GM23338 (cell line): ENCODE measurements around the gene HBS1L. TPM values are rescaled to one million over a fixed set of nuclear protein-coding genes. Genes with fewer than 3 reads are reported as not detected.

Experiments
- ATAC-seq: fragments of 200-7000 bp; cut with Tn5 transposase; 3 replicates; pipeline ENCODE4 v1.9.1; 2020
- DNase-seq: peaks from one replicate; pipeline ENCODE4 v3.0.0-alpha.2; 2015; ENCODE audit warnings: low spot score
- H2AFZ ChIP-seq: fragments of 200-600 bp; sonication (generic); 2 replicates; pipeline ENCODE4 v1.8.0; 2016; ENCODE audit warnings: antibody characterized with exemption, mild to moderate bottlenecking, moderate library complexity
- H3F3A ChIP-seq: fragments of 200-600 bp; sonication (generic); replicated peaks from 2 replicates; pipeline ENCODE4 v1.8.0; 2017; ENCODE audit warnings: antibody characterized with exemption, mixed run types, low read depth
- H3K27ac ChIP-seq: fragments of 200-600 bp; sonication (generic); 2 replicates; pipeline ENCODE4 v1.6.1; 2016; ENCODE audit warnings: low read depth
- H3K27me3 ChIP-seq: fragments of 200-600 bp; sonication (generic); 2 replicates; pipeline ENCODE4 v1.8.0; 2016; ENCODE audit warnings: mild to moderate bottlenecking, mixed run types, moderate library complexity; ENCODE audit not compliant: insufficient read depth
- H3K36me3 ChIP-seq: fragments of 200-600 bp; sonication (generic); 2 replicates; pipeline ENCODE4 v1.8.0; 2016; ENCODE audit warnings: mild to moderate bottlenecking; ENCODE audit not compliant: insufficient read depth
- H3K4me1 ChIP-seq: fragments of 200-600 bp; sonication (generic); 2 replicates; pipeline ENCODE4 v1.8.0; 2016; ENCODE audit warnings: mild to moderate bottlenecking, moderate library complexity; ENCODE audit not compliant: insufficient read depth
- H3K4me2 ChIP-seq: fragments of 200-600 bp; sonication (generic); 2 replicates; pipeline ENCODE4 v1.7.1; 2017; ENCODE audit warnings: mixed run types
- H3K4me3 ChIP-seq: fragments of 200-600 bp; sonication (generic); 2 replicates; pipeline ENCODE4 v1.6.1; 2016; ENCODE audit warnings: mixed run types
- H3K79me2 ChIP-seq: fragments of 200-600 bp; sonication (generic); replicated peaks from 2 replicates; pipeline ENCODE4 v1.8.0; 2017; ENCODE audit warnings: mild to moderate bottlenecking; ENCODE audit not compliant: insufficient read depth
- H3K9me2 ChIP-seq: fragments of 200-600 bp; sonication (generic); 2 replicates; pipeline ENCODE4 v1.8.0; 2017; ENCODE audit not compliant: insufficient read depth
- H4K20me1 ChIP-seq: fragments of 200-600 bp; sonication (generic); replicated peaks from 2 replicates; pipeline ENCODE4 v1.8.0; 2017; ENCODE audit warnings: mild to moderate bottlenecking; ENCODE audit not compliant: insufficient read depth
- H3K27ac Mint-ChIP-seq: 2 replicates; pipeline ENCODE4 v1.8.0; 2020; ENCODE audit warnings: inconsistent platforms, mild to moderate bottlenecking, moderate library complexity, mixed read lengths
- H3K27me3 Mint-ChIP-seq: 3 replicates; pipeline ENCODE4 v1.8.0; 2022; ENCODE audit warnings: low read depth, mild to moderate bottlenecking, moderate library complexity, mixed read lengths, inconsistent platforms; ENCODE audit not compliant: insufficient read depth, poor library complexity
- H3K36me3 Mint-ChIP-seq: 3 replicates; pipeline ENCODE4 v1.8.0; 2021; ENCODE audit warnings: low read depth, mild to moderate bottlenecking, inconsistent platforms, moderate library complexity, mixed read lengths
- H3K4me1 Mint-ChIP-seq: 3 replicates; pipeline ENCODE4 v1.8.0; 2020; ENCODE audit warnings: mild to moderate bottlenecking, inconsistent platforms, mixed read lengths
- H3K4me3 Mint-ChIP-seq: 3 replicates; pipeline ENCODE4 v1.8.0; 2021; ENCODE audit warnings: moderate library complexity, mild to moderate bottlenecking, inconsistent platforms, mixed read lengths
- H3K9me3 Mint-ChIP-seq: 3 replicates; pipeline ENCODE4 v1.8.0; 2020; ENCODE audit warnings: moderate library complexity, mild to moderate bottlenecking, inconsistent platforms, mixed read lengths
- CREB1 ChIP-seq: fragments of 250-450 bp; sonication (Bioruptor Pico); IDR thresholded peaks from 2 replicates; pipeline ENCODE4 v1.5.0; 2020; ENCODE audit warnings: low read depth, mild to moderate bottlenecking, moderate library complexity
- CTCF ChIP-seq, 2 experiments: fragments of 200-600 bp in 1 of 2; sonication (generic) in 1 of 2; conservative IDR thresholded peaks; 2 replicates each; pipeline versions ENCODE4 v1.5.1 to v1.6.1; 2016 to 2017; ENCODE audit warnings: antibody characterized with exemption in 2 of 2, low read depth in 2 of 2, mild to moderate bottlenecking in 2 of 2, moderate library complexity in 1 of 2
- ETS1 ChIP-seq: IDR thresholded peaks from 2 replicates; pipeline ENCODE4 v1.6.1; 2016; ENCODE audit warnings: antibody characterized with exemption
- EZH2 ChIP-seq: fragments of 200-600 bp; sonication (generic); IDR thresholded peaks from one replicate; pipeline ENCODE4 v1.8.0; 2017; ENCODE audit warnings: antibody characterized with exemption, mild to moderate bottlenecking, low read depth; ENCODE audit not compliant: unreplicated experiment
- EZH2phosphoT487 ChIP-seq: fragments of 200-600 bp; sonication (generic); IDR thresholded peaks from one replicate; pipeline ENCODE4 v1.8.1; 2018; ENCODE audit warnings: antibody characterized with exemption; ENCODE audit not compliant: unreplicated experiment
- JUNB ChIP-seq: IDR thresholded peaks from one replicate; pipeline ENCODE4 v1.6.1; 2016; ENCODE audit warnings: antibody characterized with exemption; ENCODE audit not compliant: unreplicated experiment
- NANOG ChIP-seq: IDR thresholded peaks from 2 replicates; pipeline ENCODE4 v1.6.1; 2016; ENCODE audit warnings: antibody characterized with exemption, borderline replicate concordance
- POLR2AphosphoS5 ChIP-seq: IDR thresholded peaks from 2 replicates; pipeline ENCODE4 v1.6.1; 2016; ENCODE audit warnings: antibody characterized with exemption, low read depth
- STAT1 ChIP-seq: IDR thresholded peaks from one replicate; pipeline ENCODE4 v1.6.1; 2016; ENCODE audit warnings: antibody characterized with exemption; ENCODE audit not compliant: unreplicated experiment
- ZNF114 ChIP-seq: fragments of 250-450 bp; sonication (Bioruptor Pico); IDR thresholded peaks from 2 replicates; pipeline ENCODE4 v1.5.0; 2020; ENCODE audit warnings: mild to moderate bottlenecking, moderate library complexity
- ZNF331 ChIP-seq: fragments of 250-450 bp; sonication (Bioruptor Pico); IDR thresholded peaks from 2 replicates; pipeline ENCODE4 v1.5.0; 2020; ENCODE audit warnings: low read depth, mild to moderate bottlenecking, moderate library complexity
- polyA plus RNA-seq: library from polyadenylated mRNA; unstranded; fragments of >200 nt; fragmentation: Nextera tagmentation; extraction: Ambion mirVana; gene quantifications from 2 replicates; pipeline ENCODE4 v1.2.1, GENCODE V29; 2016
- total RNA-seq: library from RNA; depleted of rRNA; stranded (reverse); fragments of >200 nt; shearing (Covaris generic); gene quantifications from 2 replicates; pipeline ENCODE4 v1.2.3, GENCODE V29; 2014
- TF ChIP-seq, protein P1 (sequence below): IDR thresholded peaks from one replicate; pipeline ENCODE4 v1.6.1; 2018; ENCODE audit warnings: antibody characterized with exemption; ENCODE audit not compliant: unreplicated experiment
- TF ChIP-seq, protein P2 (sequence below): fragments of 250-450 bp; sonication (Bioruptor Pico); IDR thresholded peaks from 2 replicates; pipeline ENCODE4 v1.5.0; 2020; ENCODE audit warnings: mild to moderate bottlenecking, moderate library complexity

The HBS1L gene
- total and polyA plus RNA-seq, 2 experiments from 2014 or later: 59.9 to 94.1 TPM

DNA sequence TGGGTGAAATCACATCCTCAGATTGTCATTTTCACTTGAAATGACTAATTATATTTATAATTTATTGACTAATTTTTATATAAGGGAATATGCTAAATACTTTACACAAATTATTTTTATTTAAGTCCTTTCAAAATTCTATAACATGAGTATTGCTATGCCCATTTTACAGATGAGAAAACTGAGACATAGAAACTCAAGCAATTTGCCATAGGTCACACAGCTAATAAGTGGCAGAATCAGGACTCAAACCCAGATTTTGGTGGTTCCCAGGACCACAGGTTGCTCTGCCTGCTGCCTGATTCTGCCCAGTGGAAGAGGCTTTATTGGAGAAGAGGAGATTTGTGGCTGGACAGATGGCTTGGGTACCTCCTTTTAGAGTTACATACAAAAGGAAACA lies 109.6 kb downstream of the HBS1L start:
- Histone ChIP-seq H3F3A (no peaks in the 10 kb centered on the region), H3K27ac (no peak overlapping the region), H2AFZ (no peak overlapping the region), H3K4me2 (no peak overlapping the region), H4K20me1 (no peaks in the 10 kb centered on the region), H3K4me1 (no peaks in the 10 kb centered on the region), H3K27me3 (no peaks in the 10 kb centered on the region), H3K4me3 (no peak overlapping the region), H3K36me3 (no peaks in the 10 kb centered on the region), H3K9me2 (no peaks in the 10 kb centered on the region), H3K79me2 (no peaks in the 10 kb centered on the region)
- Mint-ChIP-seq H3K27ac (no peak overlapping the region), H3K9me3 (no peaks in the 10 kb centered on the region), H3K4me3 (no peak overlapping the region), H3K27me3 (no peaks in the 10 kb centered on the region), H3K4me1 (no peaks in the 10 kb centered on the region; the same call in 2 of the 3 replicates), H3K36me3 (no peaks in the 10 kb centered on the region)
- ATAC-seq (no peak), DNase-seq (no peak)
- TF ChIP-seq ETS1 (no peak), ZNF331 (CRISPR knock-in tag) (no peak), NANOG (no peak), EZH2 (no peak), ZNF114 (no peak), CREB1 (CRISPR knock-in tag) (no peak), JUNB (no peak), STAT1 (no peak), POLR2AphosphoS5 (no peak), EZH2phosphoT487 (no peak), CTCF (conservative IDR thresholded peaks at IDR 0.05; ENCODE audit: low read depth in 2 of 2) (no peak)
- TF ChIP-seq, protein P1, sequence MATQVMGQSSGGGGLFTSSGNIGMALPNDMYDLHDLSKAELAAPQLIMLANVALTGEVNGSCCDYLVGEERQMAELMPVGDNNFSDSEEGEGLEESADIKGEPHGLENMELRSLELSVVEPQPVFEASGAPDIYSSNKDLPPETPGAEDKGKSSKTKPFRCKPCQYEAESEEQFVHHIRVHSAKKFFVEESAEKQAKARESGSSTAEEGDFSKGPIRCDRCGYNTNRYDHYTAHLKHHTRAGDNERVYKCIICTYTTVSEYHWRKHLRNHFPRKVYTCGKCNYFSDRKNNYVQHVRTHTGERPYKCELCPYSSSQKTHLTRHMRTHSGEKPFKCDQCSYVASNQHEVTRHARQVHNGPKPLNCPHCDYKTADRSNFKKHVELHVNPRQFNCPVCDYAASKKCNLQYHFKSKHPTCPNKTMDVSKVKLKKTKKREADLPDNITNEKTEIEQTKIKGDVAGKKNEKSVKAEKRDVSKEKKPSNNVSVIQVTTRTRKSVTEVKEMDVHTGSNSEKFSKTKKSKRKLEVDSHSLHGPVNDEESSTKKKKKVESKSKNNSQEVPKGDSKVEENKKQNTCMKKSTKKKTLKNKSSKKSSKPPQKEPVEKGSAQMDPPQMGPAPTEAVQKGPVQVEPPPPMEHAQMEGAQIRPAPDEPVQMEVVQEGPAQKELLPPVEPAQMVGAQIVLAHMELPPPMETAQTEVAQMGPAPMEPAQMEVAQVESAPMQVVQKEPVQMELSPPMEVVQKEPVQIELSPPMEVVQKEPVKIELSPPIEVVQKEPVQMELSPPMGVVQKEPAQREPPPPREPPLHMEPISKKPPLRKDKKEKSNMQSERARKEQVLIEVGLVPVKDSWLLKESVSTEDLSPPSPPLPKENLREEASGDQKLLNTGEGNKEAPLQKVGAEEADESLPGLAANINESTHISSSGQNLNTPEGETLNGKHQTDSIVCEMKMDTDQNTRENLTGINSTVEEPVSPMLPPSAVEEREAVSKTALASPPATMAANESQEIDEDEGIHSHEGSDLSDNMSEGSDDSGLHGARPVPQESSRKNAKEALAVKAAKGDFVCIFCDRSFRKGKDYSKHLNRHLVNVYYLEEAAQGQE: no peak
- TF ChIP-seq, protein P2, sequence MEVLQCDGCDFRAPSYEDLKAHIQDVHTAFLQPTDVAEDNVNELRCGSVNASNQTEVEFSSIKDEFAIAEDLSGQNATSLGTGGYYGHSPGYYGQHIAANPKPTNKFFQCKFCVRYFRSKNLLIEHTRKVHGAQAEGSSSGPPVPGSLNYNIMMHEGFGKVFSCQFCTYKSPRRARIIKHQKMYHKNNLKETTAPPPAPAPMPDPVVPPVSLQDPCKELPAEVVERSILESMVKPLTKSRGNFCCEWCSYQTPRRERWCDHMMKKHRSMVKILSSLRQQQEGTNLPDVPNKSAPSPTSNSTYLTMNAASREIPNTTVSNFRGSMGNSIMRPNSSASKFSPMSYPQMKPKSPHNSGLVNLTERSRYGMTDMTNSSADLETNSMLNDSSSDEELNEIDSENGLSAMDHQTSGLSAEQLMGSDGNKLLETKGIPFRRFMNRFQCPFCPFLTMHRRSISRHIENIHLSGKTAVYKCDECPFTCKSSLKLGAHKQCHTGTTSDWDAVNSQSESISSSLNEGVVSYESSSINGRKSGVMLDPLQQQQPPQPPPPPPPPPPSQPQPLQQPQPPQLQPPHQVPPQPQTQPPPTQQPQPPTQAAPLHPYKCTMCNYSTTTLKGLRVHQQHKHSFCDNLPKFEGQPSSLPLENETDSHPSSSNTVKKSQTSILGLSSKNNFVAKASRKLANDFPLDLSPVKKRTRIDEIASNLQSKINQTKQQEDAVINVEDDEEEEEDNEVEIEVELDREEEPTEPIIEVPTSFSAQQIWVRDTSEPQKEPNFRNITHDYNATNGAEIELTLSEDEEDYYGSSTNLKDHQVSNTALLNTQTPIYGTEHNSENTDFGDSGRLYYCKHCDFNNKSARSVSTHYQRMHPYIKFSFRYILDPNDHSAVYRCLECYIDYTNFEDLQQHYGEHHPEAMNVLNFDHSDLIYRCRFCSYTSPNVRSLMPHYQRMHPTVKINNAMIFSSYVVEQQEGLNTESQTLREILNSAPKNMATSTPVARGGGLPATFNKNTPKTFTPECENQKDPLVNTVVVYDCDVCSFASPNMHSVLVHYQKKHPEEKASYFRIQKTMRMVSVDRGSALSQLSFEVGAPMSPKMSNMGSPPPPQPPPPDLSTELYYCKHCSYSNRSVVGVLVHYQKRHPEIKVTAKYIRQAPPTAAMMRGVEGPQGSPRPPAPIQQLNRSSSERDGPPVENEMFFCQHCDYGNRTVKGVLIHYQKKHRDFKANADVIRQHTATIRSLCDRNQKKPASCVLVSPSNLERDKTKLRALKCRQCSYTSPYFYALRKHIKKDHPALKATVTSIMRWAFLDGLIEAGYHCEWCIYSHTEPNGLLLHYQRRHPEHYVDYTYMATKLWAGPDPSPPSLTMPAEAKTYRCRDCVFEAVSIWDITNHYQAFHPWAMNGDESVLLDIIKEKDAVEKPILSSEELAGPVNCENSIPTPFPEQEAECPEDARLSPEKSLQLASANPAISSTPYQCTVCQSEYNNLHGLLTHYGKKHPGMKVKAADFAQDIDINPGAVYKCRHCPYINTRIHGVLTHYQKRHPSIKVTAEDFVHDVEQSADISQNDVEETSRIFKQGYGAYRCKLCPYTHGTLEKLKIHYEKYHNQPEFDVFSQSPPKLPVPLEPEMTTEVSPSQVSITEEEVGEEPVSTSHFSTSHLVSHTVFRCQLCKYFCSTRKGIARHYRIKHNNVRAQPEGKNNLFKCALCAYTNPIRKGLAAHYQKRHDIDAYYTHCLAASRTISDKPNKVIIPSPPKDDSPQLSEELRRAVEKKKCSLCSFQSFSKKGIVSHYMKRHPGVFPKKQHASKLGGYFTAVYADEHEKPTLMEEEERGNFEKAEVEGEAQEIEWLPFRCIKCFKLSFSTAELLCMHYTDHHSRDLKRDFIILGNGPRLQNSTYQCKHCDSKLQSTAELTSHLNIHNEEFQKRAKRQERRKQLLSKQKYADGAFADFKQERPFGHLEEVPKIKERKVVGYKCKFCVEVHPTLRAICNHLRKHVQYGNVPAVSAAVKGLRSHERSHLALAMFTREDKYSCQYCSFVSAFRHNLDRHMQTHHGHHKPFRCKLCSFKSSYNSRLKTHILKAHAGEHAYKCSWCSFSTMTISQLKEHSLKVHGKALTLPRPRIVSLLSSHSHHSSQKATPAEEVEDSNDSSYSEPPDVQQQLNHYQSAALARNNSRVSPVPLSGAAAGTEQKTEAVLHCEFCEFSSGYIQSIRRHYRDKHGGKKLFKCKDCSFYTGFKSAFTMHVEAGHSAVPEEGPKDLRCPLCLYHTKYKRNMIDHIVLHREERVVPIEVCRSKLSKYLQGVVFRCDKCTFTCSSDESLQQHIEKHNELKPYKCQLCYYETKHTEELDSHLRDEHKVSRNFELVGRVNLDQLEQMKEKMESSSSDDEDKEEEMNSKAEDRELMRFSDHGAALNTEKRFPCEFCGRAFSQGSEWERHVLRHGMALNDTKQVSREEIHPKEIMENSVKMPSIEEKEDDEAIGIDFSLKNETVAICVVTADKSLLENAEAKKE (CRISPR knock-in tag): no peak
